Measurements from ENCODE around the gene FLT4.

GRCh38 chr5:180632768-180633167 lies 16.6 kb downstream of the FLT4 start:
- TF ChIP-seq, protein P1, sequence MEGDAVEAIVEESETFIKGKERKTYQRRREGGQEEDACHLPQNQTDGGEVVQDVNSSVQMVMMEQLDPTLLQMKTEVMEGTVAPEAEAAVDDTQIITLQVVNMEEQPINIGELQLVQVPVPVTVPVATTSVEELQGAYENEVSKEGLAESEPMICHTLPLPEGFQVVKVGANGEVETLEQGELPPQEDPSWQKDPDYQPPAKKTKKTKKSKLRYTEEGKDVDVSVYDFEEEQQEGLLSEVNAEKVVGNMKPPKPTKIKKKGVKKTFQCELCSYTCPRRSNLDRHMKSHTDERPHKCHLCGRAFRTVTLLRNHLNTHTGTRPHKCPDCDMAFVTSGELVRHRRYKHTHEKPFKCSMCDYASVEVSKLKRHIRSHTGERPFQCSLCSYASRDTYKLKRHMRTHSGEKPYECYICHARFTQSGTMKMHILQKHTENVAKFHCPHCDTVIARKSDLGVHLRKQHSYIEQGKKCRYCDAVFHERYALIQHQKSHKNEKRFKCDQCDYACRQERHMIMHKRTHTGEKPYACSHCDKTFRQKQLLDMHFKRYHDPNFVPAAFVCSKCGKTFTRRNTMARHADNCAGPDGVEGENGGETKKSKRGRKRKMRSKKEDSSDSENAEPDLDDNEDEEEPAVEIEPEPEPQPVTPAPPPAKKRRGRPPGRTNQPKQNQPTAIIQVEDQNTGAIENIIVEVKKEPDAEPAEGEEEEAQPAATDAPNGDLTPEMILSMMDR (IDR thresholded peaks at IDR 0.05; ENCODE audit: low read depth, low read length, poor library complexity, severe bottlenecking), result no peak
- TF ChIP-seq EZH2phosphoT487 (IDR thresholded peaks at IDR 0.05; ENCODE audit: borderline replicate concordance, low read length), result no peak

Measured in DOHH2 (cell line).